HuH-7.5 (cell line): Measurements from ENCODE around the gene ADAP1.
A peak's percentile ranks its signal among the peaks of the same experiment; 100 is the strongest.

ENCODE experiments used
- DNase-seq: peaks from one replicate; pipeline ENCODE4 v3.0.0; 2011; ENCODE audit warnings: low spot score

Gene ADAP1

DNA sequence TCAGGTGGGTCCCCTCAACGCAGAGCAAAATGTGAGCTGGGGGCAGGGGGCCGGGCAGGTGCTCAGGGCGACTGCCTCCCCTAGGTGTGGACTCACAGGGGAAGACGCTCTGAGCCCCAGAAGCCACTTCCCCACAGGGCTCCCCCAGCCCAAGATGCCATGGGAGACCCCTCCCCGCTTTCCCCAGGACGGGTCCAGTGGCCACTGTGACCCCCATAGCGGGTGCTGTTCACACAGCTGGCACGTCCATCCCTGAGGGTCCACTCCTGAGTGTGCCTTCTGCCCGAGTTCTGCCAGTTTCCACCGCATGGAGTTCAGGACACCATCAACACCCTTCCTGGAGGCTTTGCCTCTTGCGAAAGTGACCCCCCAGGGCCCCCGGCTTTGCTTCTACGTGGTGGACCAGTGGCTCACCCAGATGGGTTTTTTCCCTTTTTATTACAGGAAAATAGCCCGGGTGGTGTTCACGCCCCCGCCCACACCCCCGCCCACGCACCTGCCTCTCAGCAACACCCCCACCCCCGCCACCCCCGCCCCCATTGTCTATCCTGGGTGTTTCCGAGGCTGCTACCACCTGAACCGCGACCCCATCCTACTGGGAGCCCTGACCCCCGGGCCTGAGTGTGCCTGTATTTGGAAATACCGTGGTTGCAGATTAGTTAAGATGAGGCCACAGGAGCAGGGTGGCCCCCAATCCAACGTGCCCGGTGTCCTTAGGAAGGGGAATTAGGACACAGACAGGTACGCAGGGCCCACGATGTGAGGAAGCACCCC, 32.0 kb downstream of the ADAP1 start:
- no peak for DNase-seq

- DNase-seq, result no peak
Observed at GRCh38 chr7:921581-922333, 32.7 kb downstream of the ADAP1 start.

GRCh38 chr7:921071-921461, 33.4 kb downstream of the ADAP1 start:
- DNase-seq, result no peak

GRCh38 chr7:920351-921070, 34.0 kb downstream of the ADAP1 start:
- no peak for DNase-seq

DNA sequence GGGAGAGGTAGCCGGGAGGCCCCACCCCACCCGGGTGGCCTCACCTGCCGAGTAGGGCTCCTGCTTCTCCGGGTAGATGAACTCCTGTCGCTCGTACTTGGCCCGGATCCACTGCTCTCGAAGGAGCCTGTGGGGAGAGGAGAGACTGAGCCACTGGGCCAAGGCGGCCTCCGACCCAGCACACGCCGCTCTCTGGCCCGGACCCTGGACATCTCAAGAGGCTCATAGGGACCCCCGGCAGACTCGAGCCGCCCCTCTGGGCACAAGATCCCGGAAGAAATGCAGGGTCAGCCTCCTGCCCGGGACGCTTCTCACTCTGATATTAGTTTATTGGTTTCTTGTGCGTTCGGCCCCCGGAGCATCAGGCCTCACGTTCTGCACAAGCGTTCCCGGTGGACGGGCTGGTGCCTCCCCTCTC, 34.5 kb downstream of the ADAP1 start:
- DNase-seq, result no peak

DNA sequence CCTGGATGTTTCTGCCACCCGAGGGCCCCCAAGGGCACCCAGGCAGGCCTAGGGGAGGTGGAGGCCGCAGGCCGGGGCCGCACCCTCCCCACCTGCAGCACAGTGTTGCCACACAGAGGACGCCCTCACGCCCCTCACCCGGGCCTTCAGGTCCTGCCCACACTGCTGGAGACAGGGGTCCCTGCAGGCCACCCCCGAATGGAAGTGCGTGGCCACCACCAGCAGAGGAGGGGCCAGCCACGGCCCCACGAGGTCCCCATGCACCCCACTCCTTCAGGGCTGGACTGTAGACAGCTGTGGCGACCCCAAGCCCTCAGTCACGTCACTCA, 35.4 kb downstream of the ADAP1 start:
- DNase-seq, result no peak

DNA sequence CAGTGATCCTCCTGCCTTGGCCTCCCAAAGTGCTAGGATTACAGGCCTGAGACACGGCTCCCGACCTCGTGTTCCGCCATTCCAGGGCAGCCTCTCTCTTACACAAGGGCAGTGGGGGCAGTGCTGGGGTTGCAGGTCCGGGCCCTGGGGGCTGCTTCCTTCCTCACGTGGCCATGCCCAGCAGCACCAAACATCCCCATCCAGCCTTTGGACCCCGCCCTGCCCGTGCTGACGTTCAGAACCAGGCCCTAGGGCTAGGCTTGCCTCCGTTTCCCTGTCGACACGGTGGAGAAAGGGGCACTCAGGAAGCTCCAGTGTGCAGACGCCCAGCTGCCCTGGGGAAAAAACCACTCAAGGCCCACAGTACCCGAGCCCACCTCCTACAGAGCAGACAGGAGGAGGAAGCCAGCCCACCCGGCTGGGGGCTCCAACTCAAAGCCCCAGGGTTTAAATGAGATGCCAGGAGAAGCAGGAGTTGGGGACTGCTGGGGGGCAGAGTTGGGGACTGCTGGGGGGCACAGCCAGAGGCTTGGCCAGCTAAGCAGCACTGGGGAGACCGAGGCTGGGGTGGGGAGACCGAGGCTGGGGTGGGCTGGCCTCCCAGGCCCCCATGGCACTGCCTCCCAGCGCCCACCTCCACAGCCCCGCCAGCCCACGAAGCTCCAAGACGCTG, 35.9 kb downstream of the ADAP1 start:
- no peak for DNase-seq

DNA sequence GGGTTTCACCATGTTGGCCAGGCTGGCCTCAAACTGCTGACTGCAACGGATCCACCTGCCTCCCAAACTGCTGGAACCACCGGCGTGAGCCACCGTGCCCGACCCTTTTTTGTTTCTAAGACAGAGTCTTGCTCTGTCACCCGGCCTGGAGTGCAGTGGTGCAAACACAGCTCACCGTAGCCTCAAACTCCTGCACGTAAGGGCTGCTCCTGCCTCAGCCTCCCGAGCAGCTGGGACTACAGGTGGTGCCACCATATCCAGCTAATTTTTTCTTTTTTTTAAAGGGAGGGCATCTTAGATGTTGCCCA, 36.4 kb downstream of the ADAP1 start:
- no peak for DNase-seq

- no peak for DNase-seq
Observed at GRCh38 chr7:917255-918117, 37.0 kb downstream of the ADAP1 start.

- DNase-seq, result no peak
Observed at GRCh38 chr7:916291-916941, 38.1 kb downstream of the ADAP1 start.

GRCh38 chr7:915291-916218, 38.9 kb downstream of the ADAP1 start:
- DNase-seq, result no peak

DNA sequence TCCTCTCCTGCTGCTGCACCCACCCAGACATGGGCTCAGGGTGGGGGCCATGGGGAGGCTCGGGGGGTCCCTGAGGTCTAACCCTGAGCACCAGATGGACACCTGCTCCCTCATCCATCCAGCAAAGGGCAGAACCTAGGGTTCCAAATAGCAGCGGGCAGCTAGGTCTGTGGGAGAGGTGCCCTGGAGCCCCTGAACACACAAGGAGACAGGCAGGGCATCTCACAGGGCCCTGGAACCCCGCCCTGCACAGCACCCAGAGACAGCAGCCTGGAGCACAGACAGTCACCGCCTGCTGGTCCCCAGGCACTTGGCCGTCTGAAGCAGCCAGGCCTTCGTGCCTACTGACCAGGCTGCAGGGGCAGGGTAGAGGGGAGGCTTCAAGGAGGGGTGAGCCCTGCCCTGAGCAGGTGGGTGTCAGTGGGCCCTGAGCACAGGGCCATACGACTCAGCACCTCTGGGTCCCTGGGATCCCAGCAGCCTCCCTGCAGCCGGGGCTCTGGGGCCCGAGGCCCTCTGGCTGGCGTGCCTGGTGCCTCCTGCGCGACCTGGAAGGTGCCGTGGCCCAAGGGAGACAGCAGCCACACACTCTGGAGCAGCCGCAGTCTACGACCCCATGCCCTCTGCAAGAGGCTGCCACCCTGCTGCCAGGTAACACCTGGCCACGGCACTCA, 39.8 kb downstream of the ADAP1 start:
- DNase-seq, result no peak

DNA sequence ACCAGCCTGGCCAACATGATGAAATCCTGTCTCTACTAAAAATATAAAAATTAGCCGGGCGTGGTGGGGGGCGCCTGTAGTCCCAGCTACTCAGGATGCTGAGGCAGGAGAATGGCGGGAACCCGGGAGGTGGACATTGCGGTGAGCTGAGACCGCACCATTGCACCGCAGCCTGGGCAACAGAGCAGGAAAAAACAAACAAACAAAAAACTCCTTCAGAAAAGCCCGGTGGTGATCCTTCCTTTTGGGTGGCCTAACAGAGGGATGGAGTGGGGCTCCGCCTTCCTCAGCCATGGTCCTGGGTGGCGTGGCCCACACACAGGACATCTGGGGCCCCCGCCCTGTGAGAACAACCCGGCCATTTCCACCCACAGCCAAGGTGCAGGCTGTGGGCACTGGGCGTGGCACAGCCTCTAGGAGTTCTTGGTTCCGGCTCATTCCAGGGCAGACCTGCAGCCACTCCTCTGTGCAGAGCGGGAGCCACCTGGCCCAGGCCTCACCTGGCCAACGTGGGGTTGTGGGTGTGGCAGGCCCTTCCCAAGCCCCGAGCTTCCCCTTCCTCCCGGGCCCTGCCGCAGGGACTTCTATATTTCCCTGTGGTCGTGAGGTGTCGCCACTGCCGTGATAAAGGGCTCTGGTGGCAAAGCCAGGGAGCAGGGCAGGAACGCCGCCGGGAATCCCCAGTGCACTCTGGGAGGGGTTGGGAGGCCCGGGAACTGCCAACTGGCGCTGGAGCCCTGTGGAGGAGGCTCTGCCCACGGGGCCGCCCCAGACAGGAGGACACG, 40.6 kb downstream of the ADAP1 start:
- no peak for DNase-seq

DNA sequence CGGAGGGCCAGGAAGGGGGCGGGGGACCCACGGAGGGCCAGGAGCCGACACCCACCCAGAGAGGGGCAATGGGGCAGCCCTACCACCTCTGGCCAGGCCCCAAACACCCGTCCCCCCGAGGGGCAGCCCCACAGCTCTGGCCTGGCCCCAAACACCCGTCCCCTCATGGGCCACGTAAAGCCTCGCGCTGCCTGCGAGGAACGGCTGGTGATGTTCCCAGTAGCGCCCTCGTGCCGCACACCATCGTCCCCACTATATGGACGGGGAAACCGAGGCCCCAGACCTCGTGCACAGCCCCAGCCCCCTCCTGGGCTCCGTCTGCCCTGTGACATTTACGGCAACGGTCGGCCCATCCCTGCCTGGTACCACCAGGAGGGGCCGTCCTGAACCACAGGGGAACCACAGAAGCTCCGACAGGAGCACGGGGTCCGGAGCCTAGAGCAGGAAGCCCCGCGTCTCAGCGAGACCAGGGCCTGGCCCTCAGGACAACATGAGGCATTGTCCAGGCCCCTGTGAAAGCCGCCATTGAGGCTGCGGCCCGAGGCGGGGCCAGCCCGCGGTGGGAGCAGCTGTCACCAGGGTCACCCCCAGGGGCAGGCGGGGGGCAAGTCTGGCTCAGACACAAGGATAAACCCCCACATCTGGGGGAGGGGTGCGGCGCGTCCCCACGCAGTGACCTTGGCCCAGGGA, 42.5 kb downstream of the ADAP1 start:
- no peak for DNase-seq

DNA sequence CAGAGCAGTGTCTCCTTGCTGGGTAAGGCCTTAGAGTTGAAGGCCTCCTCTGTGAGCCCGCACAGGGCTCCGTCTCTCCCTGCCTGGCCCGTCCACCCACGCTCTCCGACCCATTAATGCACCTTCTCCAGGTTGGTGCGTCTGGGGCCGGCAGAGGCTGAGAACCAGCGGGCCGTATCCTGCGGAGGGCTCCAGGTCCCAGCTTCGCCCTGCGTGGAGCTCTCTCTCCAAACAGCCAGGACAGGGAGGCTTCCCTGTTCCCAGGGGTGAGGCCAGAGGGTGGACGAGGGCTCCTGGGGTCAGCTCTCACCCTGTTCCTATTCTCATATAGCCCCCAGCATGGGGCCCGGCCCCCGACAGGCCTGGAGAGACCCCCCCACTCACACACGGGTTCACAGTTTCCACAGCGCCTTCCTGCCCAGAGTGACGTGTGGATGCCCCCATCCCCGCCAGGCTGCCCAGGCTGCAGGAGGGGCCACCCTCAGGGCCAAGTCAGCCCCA, 43.5 kb downstream of the ADAP1 start:
- no peak for DNase-seq

DNA sequence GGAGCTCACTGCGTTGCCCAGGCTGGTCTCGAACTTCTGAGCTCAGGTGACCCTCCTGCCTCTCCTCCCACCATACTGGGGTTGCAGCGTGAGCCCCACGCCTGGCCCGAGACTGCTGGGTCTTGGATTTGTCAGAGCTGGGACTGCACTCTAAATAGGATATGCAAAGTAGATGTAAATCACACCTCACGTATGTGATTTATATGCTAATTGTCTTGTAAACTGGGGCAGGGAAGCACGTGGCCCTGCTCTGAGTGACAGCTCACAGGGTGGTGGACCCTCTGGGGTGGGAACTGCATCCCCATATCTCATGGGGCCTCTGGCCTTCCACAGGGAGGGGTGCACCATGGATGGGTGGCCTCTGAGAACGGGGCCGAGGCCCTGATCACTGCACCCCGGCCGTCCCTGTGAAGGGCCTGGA, 44.0 kb downstream of the ADAP1 start:
- no peak for DNase-seq

DNA sequence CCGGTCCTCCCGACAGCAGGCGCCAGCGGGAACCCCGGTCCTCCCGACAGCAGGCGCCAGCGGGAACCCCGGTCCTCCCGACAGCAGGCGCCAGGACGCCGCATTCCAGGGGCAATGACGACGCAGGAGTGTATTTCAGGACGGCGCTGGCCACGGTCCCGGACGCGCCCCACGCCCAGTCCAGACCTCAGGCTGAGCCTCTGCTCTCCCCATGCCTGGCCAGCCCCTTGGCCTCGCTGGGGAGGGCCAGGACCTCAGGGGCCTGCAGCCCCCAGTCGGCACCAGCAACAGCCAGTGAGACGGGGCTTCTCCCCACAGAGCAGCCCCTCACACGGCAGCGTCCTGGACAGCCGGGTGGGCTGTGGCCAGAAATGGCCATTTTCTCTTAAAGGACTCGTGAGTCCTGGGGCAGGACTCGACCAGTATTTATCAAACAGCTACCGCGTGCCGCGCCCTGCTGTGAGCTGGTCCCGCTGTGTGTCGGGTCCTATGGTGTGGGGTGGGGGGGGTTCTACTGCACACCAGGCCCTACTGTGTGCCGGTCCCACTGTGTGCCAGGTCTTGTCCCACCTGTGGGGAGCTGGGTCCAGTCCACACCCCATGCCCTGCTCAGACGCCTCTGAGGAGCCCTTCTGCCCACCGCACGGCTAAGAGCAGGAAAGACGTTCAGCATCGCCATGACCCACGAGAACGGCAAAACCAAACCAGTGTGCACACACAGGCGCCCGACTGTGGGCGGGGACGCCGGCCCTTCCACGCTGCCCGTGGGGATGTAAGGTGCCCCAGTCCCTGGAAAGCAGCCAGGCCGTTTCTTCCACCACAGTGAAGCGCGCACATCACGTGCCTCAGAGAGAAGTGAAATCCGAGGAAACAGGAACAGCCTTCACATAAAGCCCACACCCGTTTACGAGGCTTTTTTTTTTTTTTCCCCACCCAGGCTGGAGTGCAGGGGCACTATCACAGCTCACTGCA, 44.8 kb downstream of the ADAP1 start:
- peak; percentile 92 for DNase-seq
